IMR-90 (cell line): ENCODE results near the gene LRRC72. TPM values are rescaled to one million over a fixed set of nuclear protein-coding genes. Genes with fewer than 3 reads are reported as not detected.
A peak's percentile ranks its signal among the peaks of the same experiment; 100 is the strongest.

Source experiments
- ATAC-seq: fragments of 200-7000 bp; cut with Tn5 transposase; 2 replicates; pipeline ENCODE4 v1.9.1; 2020; ENCODE audit warnings: low read depth, mild to moderate bottlenecking, moderate library complexity
- BruUV-seq: library from RNA; stranded (reverse); fragments of 400-500 nt; replicated peaks from 2 replicates; lab custom pipeline; 2021; lab: Mats Ljungman, UMichigan
- CTCF ChIA-PET: fragments of 300-600 bp; formaldehyde crosslinking; extraction: SDS; loops from one replicate; lab custom pipeline; 2021; ENCODE audit warnings: antibody characterized with exemption; lab: Yijun Ruan, JAX
- POLR2A ChIA-PET: fragments of 300-600 bp; sonication (Branson Sonifier 250); formaldehyde crosslinking; loops from one replicate; lab custom pipeline; 2022; ENCODE audit warnings: antibody characterized with exemption; ENCODE audit not compliant: unreplicated experiment; lab: Charles Lee
- DNase-seq: peaks from one replicate; pipeline ENCODE4 v3.0.0; 2013
- H2AFZ ChIP-seq: replicated peaks from 2 replicates; pipeline ENCODE3; 2013; ENCODE audit warnings: low read length, mild to moderate bottlenecking; ENCODE audit not compliant: poor library complexity
- H2AK5ac ChIP-seq: 2 replicates; pipeline ENCODE4 v1.6.1; 2013; ENCODE audit warnings: low read depth, low read length, inconsistent platforms
- H2AK9ac ChIP-seq: replicated peaks from 2 replicates; pipeline ENCODE3; 2013; ENCODE audit warnings: mild to moderate bottlenecking, low read depth, low read length, moderate library complexity; ENCODE audit not compliant: poor library complexity
- H2BK120ac ChIP-seq: 2 replicates; pipeline ENCODE4 v1.6.1; 2013; ENCODE audit warnings: low read depth, low read length, inconsistent platforms
- H2BK15ac ChIP-seq: 3 replicates; pipeline ENCODE4 v1.6.1; 2013; ENCODE audit warnings: low read depth, low read length, inconsistent platforms
- H2BK20ac ChIP-seq: 2 replicates; pipeline ENCODE4 v1.6.1; 2013; ENCODE audit warnings: low read depth, mild to moderate bottlenecking, inconsistent platforms, low read length, moderate library complexity
- H2BK5ac ChIP-seq: 2 replicates; pipeline ENCODE4 v1.6.1; 2013; ENCODE audit warnings: mild to moderate bottlenecking, low read depth, low read length, inconsistent platforms; ENCODE audit not compliant: poor library complexity, severe bottlenecking
- H3K14ac ChIP-seq: replicated peaks from 2 replicates; pipeline ENCODE4 v1.6.1; 2013; ENCODE audit warnings: low read depth, low read length, inconsistent platforms
- H3K18ac ChIP-seq: 2 replicates; pipeline ENCODE4 v1.6.1; 2013; ENCODE audit warnings: low read depth, low read length, control low read depth
- H3K23ac ChIP-seq: 2 replicates; pipeline ENCODE4 v1.6.1; 2013; ENCODE audit warnings: low read depth, low read length, inconsistent platforms
- H3K27ac ChIP-seq: 2 replicates; pipeline ENCODE4 v1.5.1; 2013; ENCODE audit warnings: mild to moderate bottlenecking, control low read depth, low read length; ENCODE audit not compliant: insufficient read depth
- H3K27me3 ChIP-seq: 2 replicates; pipeline ENCODE4 v1.6.1; 2013; ENCODE audit warnings: low read length; ENCODE audit not compliant: control insufficient read depth, insufficient read depth
- H3K36me3 ChIP-seq: 2 replicates; pipeline ENCODE4 v1.6.1; 2013; ENCODE audit warnings: low read length, mixed read lengths; ENCODE audit not compliant: control insufficient read depth, insufficient read depth
- H3K4ac ChIP-seq: 2 replicates; pipeline ENCODE4 v1.6.1; 2013; ENCODE audit warnings: low read depth, low read length, inconsistent platforms
- H3K4me1 ChIP-seq: 2 replicates; pipeline ENCODE4 v1.6.1; 2013; ENCODE audit warnings: low read length, mixed read lengths; ENCODE audit not compliant: control insufficient read depth, insufficient read depth
- H3K4me2 ChIP-seq: 2 replicates; pipeline ENCODE4 v1.6.1; 2013; ENCODE audit warnings: low read depth, mild to moderate bottlenecking, control low read depth, low read length, moderate library complexity
- H3K4me3 ChIP-seq: 2 replicates; pipeline ENCODE4 v1.5.1; 2013; ENCODE audit warnings: low read depth, mild to moderate bottlenecking, control low read depth, low read length, moderate library complexity; ENCODE audit not compliant: insufficient read depth
- H3K56ac ChIP-seq: 2 replicates; pipeline ENCODE4 v1.6.1; 2013; ENCODE audit warnings: low read length, inconsistent platforms; ENCODE audit not compliant: insufficient read depth; ENCODE audit errors: extremely low read depth
- H3K79me1 ChIP-seq, 2 experiments: 2 replicates each; pipeline ENCODE4 v1.6.1; 2013; ENCODE audit warnings: low read length in 2 of 2, inconsistent platforms in 1 of 2, low read depth in 1 of 2
- H3K9ac ChIP-seq: 2 replicates; pipeline ENCODE4 v1.6.1; 2013; ENCODE audit warnings: low read depth, low read length, control low read depth
- H3K9me1 ChIP-seq: 2 replicates; pipeline ENCODE4 v1.6.1; 2013; ENCODE audit warnings: low read length, inconsistent platforms; ENCODE audit not compliant: insufficient read depth
- H3K9me3 ChIP-seq: 2 replicates; pipeline ENCODE4 v1.6.1; 2013; ENCODE audit warnings: low read length; ENCODE audit not compliant: control insufficient read depth, insufficient read depth
- H4K20me1 ChIP-seq: 2 replicates; pipeline ENCODE4 v1.6.1; 2013; ENCODE audit warnings: low read length, inconsistent platforms; ENCODE audit not compliant: insufficient read depth
- H4K5ac ChIP-seq: 2 replicates; pipeline ENCODE4 v1.6.1; 2013; ENCODE audit warnings: mild to moderate bottlenecking, low read depth, low read length, control low read depth
- H4K8ac ChIP-seq, 2 experiments: 2 replicates each; pipeline ENCODE4 v1.6.1; 2013; ENCODE audit warnings: low read depth in 2 of 2, low read length in 2 of 2, control low read depth in 1 of 2, inconsistent platforms in 1 of 2
- H4K91ac ChIP-seq: 2 replicates; pipeline ENCODE4 v1.6.1; 2013; ENCODE audit warnings: low read depth, low read length, inconsistent platforms; ENCODE audit not compliant: insufficient read depth
- BHLHE40 ChIP-seq: fragments of 150-350 bp; IDR thresholded peaks from 2 replicates; pipeline ENCODE4 v1.6.1; 2016; ENCODE audit warnings: mild to moderate bottlenecking, low read depth, low read length
- CEBPB ChIP-seq: IDR thresholded peaks from 2 replicates; pipeline ENCODE4 v1.6.1; 2012; ENCODE audit warnings: low read depth, low read length, improper control_type of control experiment
- CHD1 ChIP-seq: IDR thresholded peaks from 2 replicates; pipeline ENCODE4 v1.6.1; 2012; ENCODE audit warnings: low read depth, low read length, improper control_type of control experiment
- FOS ChIP-seq: fragments of 150-350 bp; IDR thresholded peaks from 2 replicates; pipeline ENCODE4 v1.6.1; 2016; ENCODE audit warnings: low read depth, low read length
- MAFK ChIP-seq: IDR thresholded peaks from 2 replicates; pipeline ENCODE4 v1.6.1; 2012; ENCODE audit warnings: low read depth, low read length, improper control_type of control experiment
- MAZ ChIP-seq: IDR thresholded peaks from 2 replicates; pipeline ENCODE4 v1.6.1; 2012; ENCODE audit warnings: low read depth, mild to moderate bottlenecking, low read length, improper control_type of control experiment, moderate library complexity, borderline replicate concordance
- MXI1 ChIP-seq: IDR thresholded peaks from 2 replicates; pipeline ENCODE4 v1.6.1; 2012; ENCODE audit warnings: low read depth, mild to moderate bottlenecking, low read length, moderate library complexity, borderline replicate concordance
- NFE2L2 ChIP-seq: fragments of 150-350 bp; IDR thresholded peaks from 2 replicates; pipeline ENCODE4 v1.6.1; 2016; ENCODE audit warnings: low read depth, mild to moderate bottlenecking, low read length
- POLR2A ChIP-seq: IDR thresholded peaks from 2 replicates; pipeline ENCODE4 v1.6.1; 2012; ENCODE audit warnings: mild to moderate bottlenecking, low read depth, low read length
- RAD21 ChIP-seq: IDR thresholded peaks from 2 replicates; pipeline ENCODE4 v1.6.1; 2012; ENCODE audit warnings: low read length, improper control_type of control experiment
- RCOR1 ChIP-seq: IDR thresholded peaks from 2 replicates; pipeline ENCODE4 v1.6.1; 2012; ENCODE audit warnings: mild to moderate bottlenecking, low read length, improper control_type of control experiment; ENCODE audit not compliant: insufficient replicate concordance
- RFX5 ChIP-seq: IDR thresholded peaks from 2 replicates; pipeline ENCODE4 v1.8.0; 2012; ENCODE audit warnings: low read depth, mild to moderate bottlenecking, low read length, moderate library complexity
- SMC3 ChIP-seq: fragments of 150-350 bp; IDR thresholded peaks from 2 replicates; pipeline ENCODE4 v1.6.1; 2016; ENCODE audit warnings: low read depth, mild to moderate bottlenecking, antibody characterized with exemption, low read length, moderate library complexity
- WGBS, 2 experiments: methylation state at CpG; one replicate each; pipeline versions ENCODE4 v1.1.5 to v1.1.7; 2013; ENCODE audit warnings: missing lambda C conversion rate in 2 of 2; ENCODE audit not compliant: insufficient read length in 1 of 2; ENCODE audit errors: extremely low coverage in 2 of 2; 5-methylcytosine and 5-hydroxymethylcytosine counted together
- dilution Hi-C: fragments of 300-500 bp; cut with HindIII; formaldehyde crosslinking; loops from one replicate; pipeline ENCODE4 v1.14.3; 2018; ENCODE audit warnings: low sequenced_read_pairs; ENCODE audit not compliant: unreplicated experiment
- in situ Hi-C: fragments of 300-500 bp; cut with MboI; formaldehyde crosslinking; loops from 3 replicates; pipeline ENCODE4 v1.14.3; 2019; ENCODE audit warnings: low sequenced_read_pairs, inconsistent platforms, mixed read lengths
- intact Hi-C: fragments of 100-400 bp; cut with micrococcal nuclease; formaldehyde crosslinking; loops from 2 replicates; pipeline ENCODE4 v1.10.0; 2022
- polyA plus RNA-seq, 3 experiments: library from polyadenylated mRNA; depleted of rRNA; stranded (reverse); fragments of >200 nt; gene quantifications; 2 replicates each; pipeline ENCODE4 v1.2.3, GENCODE V29; 2012; ENCODE audit warnings: low replicate concordance in 1 of 3
- total RNA-seq: library from RNA; depleted of rRNA; stranded (reverse); fragments of >200 nt; gene quantifications from 2 replicates; pipeline ENCODE4 v1.2.3, GENCODE V29; 2012
- TF ChIP-seq, protein P1 (sequence below): fragments of 150-350 bp; IDR thresholded peaks from 2 replicates; pipeline ENCODE4 v1.6.1; 2016; ENCODE audit warnings: low read depth, mild to moderate bottlenecking, low read length, moderate library complexity, borderline replicate concordance
- TF ChIP-seq, protein P2 (sequence below): fragments of 150-350 bp; IDR thresholded peaks from 2 replicates; pipeline ENCODE4 v1.6.1; 2017; ENCODE audit warnings: mild to moderate bottlenecking, antibody characterized with exemption, low read length, low read depth
- TF ChIP-seq, protein P3 (sequence below): conservative IDR thresholded peaks from 2 replicates; pipeline ENCODE4 v1.5.1; 2012; ENCODE audit warnings: mild to moderate bottlenecking, low read depth, low read length, improper control_type of control experiment

Gene LRRC72
- total and polyA plus RNA-seq, 2 of the 4 experiments (the other 2 are of a cell fraction) = not detected

DNA sequence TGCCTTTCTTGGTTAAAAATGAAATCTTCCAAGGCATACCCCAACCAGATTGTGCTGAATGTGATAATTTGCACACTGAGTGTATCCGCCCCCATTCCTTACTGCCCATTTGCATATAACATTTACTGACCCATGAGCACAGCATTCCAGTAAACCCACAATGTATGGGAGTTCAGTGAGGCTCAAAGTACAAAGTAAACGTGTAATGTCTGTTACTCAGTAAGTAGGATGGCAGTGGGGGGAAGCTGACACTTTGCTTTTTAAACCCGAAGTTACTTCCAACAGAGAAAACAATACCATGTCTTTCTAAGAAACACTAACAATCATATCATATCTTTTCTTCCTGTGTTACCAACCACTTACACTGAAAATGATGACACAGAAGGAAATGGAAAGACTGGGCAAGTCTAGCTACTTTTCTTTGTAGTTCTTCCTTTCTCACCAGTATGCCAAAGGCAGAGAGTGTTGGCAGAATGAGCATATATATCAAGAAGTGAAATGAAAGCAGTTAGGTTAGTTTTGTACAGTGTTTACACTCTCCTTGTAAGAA lies 34.0 kb upstream of the LRRC72 start:
- Histone ChIP-seq H2AFZ (no peak overlapping the region), H2BK120ac (no peak overlapping the region), H3K4me3 (no peak overlapping the region), H3K36me3 (no peaks in the 10 kb centered on the region), H3K27me3 (no peaks in the 10 kb centered on the region), H2AK9ac (no peak overlapping the region), H3K14ac (no peak overlapping the region), H3K9me1 (no peaks in the 10 kb centered on the region), H4K8ac (no peak overlapping the region), H2AK5ac (no peak overlapping the region), H4K91ac (no peak overlapping the region), H3K18ac (no peak overlapping the region; the same call in 1 of the 2 replicates), H3K4me2 (peak overlapping the region; percentile 59; the same call in 1 of the 2 replicates), H2BK5ac (no peak overlapping the region), H3K79me1 (no peaks in the 10 kb centered on the region), H4K5ac (no peak overlapping the region), H2BK15ac (no peak overlapping the region), H3K56ac (no peak overlapping the region), H3K4me1 (no peaks in the 10 kb centered on the region), H3K9ac (no peak overlapping the region), H3K9me3 (no peaks in the 10 kb centered on the region), H4K20me1 (no peaks in the 10 kb centered on the region), H3K27ac (no peak overlapping the region), H3K23ac (0 out of 2 replicates have a peak overlapping the region, but pooled peaks have one; percentile 4), H3K4ac (no peak overlapping the region), H2BK20ac (no peak overlapping the region)
- POLR2A ChIA-PET = no interaction called here
- BruUV-seq = no TSS peak
- in situ Hi-C loops = no loop called here
- dilution Hi-C loops = no loop called here
- no CpG with 5 or more reads among the region's 3 CpGs for WGBS, 2 experiments
- no peak for TF ChIP-seq RFX5
- TF ChIP-seq RAD21 = no peak
- TF ChIP-seq POLR2A = no peak
- TF ChIP-seq CEBPB = no peak
- TF ChIP-seq FOS = no peak
- TF ChIP-seq MXI1 = no peak
- TF ChIP-seq, protein P1, sequence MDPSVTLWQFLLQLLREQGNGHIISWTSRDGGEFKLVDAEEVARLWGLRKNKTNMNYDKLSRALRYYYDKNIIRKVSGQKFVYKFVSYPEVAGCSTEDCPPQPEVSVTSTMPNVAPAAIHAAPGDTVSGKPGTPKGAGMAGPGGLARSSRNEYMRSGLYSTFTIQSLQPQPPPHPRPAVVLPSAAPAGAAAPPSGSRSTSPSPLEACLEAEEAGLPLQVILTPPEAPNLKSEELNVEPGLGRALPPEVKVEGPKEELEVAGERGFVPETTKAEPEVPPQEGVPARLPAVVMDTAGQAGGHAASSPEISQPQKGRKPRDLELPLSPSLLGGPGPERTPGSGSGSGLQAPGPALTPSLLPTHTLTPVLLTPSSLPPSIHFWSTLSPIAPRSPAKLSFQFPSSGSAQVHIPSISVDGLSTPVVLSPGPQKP = no peak
- no peak for TF ChIP-seq MAZ
- TF ChIP-seq SMC3 = no peak
- TF ChIP-seq CHD1 = no peak
- no peak for TF ChIP-seq NFE2L2
- TF ChIP-seq MAFK = no peak
- TF ChIP-seq RCOR1 = no peak
- TF ChIP-seq BHLHE40 = no peak
- TF ChIP-seq, protein P2, sequence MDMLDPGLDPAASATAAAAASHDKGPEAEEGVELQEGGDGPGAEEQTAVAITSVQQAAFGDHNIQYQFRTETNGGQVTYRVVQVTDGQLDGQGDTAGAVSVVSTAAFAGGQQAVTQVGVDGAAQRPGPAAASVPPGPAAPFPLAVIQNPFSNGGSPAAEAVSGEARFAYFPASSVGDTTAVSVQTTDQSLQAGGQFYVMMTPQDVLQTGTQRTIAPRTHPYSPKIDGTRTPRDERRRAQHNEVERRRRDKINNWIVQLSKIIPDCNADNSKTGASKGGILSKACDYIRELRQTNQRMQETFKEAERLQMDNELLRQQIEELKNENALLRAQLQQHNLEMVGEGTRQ = no peak
- TF ChIP-seq, protein P3, sequence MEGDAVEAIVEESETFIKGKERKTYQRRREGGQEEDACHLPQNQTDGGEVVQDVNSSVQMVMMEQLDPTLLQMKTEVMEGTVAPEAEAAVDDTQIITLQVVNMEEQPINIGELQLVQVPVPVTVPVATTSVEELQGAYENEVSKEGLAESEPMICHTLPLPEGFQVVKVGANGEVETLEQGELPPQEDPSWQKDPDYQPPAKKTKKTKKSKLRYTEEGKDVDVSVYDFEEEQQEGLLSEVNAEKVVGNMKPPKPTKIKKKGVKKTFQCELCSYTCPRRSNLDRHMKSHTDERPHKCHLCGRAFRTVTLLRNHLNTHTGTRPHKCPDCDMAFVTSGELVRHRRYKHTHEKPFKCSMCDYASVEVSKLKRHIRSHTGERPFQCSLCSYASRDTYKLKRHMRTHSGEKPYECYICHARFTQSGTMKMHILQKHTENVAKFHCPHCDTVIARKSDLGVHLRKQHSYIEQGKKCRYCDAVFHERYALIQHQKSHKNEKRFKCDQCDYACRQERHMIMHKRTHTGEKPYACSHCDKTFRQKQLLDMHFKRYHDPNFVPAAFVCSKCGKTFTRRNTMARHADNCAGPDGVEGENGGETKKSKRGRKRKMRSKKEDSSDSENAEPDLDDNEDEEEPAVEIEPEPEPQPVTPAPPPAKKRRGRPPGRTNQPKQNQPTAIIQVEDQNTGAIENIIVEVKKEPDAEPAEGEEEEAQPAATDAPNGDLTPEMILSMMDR = no peak
- ATAC-seq (peak; percentile 57; the same call in 1 of the 2 replicates), DNase-seq (peak; percentile 46)
- CTCF ChIA-PET = interaction anchor here (1.1 kb wide), 1 partner anchor 10 kb away, joined by 3 read pairs; no protein-coding TSS in a partner anchor
- intact Hi-C loops = no loop called here
